ENCODE measurements around the gene C6orf163. TPM values are rescaled to one million over a fixed set of nuclear protein-coding genes. Genes with fewer than 3 reads are reported as not detected.

Gene C6orf163
- total and polyA plus RNA-seq, 10 of the 15 experiments (the other 5 are each of a cell fraction or from before 2014, with no cell fraction given), result 0.56 to 3.7 (median 1.2) TPM

- no peaks in the 10 kb centered on the region for H3K9me3 ChIP-seq (replicated peaks; ENCODE audit: control insufficient read depth, insufficient read depth, low read length)
- H4K20me1 ChIP-seq (ENCODE audit: control insufficient read depth, insufficient read depth), result no peaks in the 10 kb centered on the region
- in situ Hi-C loops (cut with MboI) (no loop called here), intact Hi-C loops (cut with micrococcal nuclease; ENCODE audit: unreplicated experiment) (no loop called here)
- H3K4me3 ChIP-seq, result no peak overlapping the region
- H3K9ac ChIP-seq (ENCODE audit: control insufficient read depth, insufficient read depth, low read length), result no peak overlapping the region
- no peaks in the 10 kb centered on the region for H3K36me3 ChIP-seq (ENCODE audit: control insufficient read depth in 2 of 2, insufficient read depth in 2 of 2, low read length in 1 of 2)
- no peaks in the 10 kb centered on the region for H3K79me2 ChIP-seq (ENCODE audit: control insufficient read depth, insufficient read depth, low read length)
- ATAC-seq (no peak), FAIRE-seq (no peak), DNase-seq (ENCODE audit: low read depth, low spot score) (no peak)
- TF ChIP-seq ELK1 (IDR thresholded peaks at IDR 0.05; ENCODE audit: low read depth, low read length) (no peak), GATAD2B (conservative IDR thresholded peaks at IDR 0.05; ENCODE audit: low read depth) (no peak), RAD21 (IDR thresholded peaks at IDR 0.05; ENCODE audit: insufficient read depth, low read depth, low read length) (no peak), SPI1 (IDR thresholded peaks at IDR 0.05; ENCODE audit: borderline replicate concordance, insufficient read depth, low read depth, low read length) (no peak), TAF1 (IDR thresholded peaks at IDR 0.05; ENCODE audit: borderline replicate concordance, low read depth, low read length) (no peak), CTCF (IDR thresholded peaks at IDR 0.05 in 2 of 3, conservative IDR thresholded peaks at IDR 0.05 in 1 of 3; ENCODE audit: control insufficient read depth in 2 of 3, extremely low read depth in 1 of 3, insufficient read depth in 1 of 3, low read depth in 3 of 3, low read length in 3 of 3) (no peak), JUND (IDR thresholded peaks at IDR 0.05; ENCODE audit: low read depth, low read length) (no peak), MYB (IDR thresholded peaks at IDR 0.05; ENCODE audit: borderline replicate concordance, low read depth, low read length) (no peak), SIX5 (IDR thresholded peaks at IDR 0.05; ENCODE audit: low read depth, low read length, severe bottlenecking) (no peak), TARDBP (IDR thresholded peaks at IDR 0.05; ENCODE audit: borderline replicate concordance) (no peak)
- H3K27ac ChIP-seq (ENCODE audit: control insufficient read depth, insufficient read depth), result no peak overlapping the region
- no peaks in the 10 kb centered on the region for H3K27me3 ChIP-seq (replicated peaks in 1 of 2; ENCODE audit: control insufficient read depth in 2 of 2, insufficient read depth in 2 of 2, low read length in 1 of 2)
- ChIA-PET CTCF (no interaction called here), SMC1A (ENCODE audit: uncharacterized antibody, unreplicated experiment) (no interaction called here), POLR2A (no interaction called here), RAD21 (ENCODE audit: unreplicated experiment) (interaction anchor here (1.0 kb wide), 1 partner anchor 12 kb away, joined by 3 read pairs; no protein-coding TSS in a partner anchor)
- no TSS peak for BruUV-seq (replicated peaks)
- no peaks in the 10 kb centered on the region for H3K4me1 ChIP-seq (ENCODE audit: control insufficient read depth, insufficient read depth, low read length)
- H2AFZ ChIP-seq (ENCODE audit: control insufficient read depth, low read depth, low read length), result no peak overlapping the region
- WGBS (ENCODE audit: insufficient coverage, insufficient replicate concordance, low lambda C conversion rate, missing lambda C conversion rate), result 75% methylated on average over 2 of the region's 2 CpGs
- no peak overlapping the region for H3K4me2 ChIP-seq (ENCODE audit: control insufficient read depth, insufficient read depth)
Observed at GRCh38 chr6:87376643-87377042, 32.0 kb downstream of the C6orf163 start.
